Upper lobe of right lung (tissue), 1 donor: ENCODE data around the gene CD46. TPM values are rescaled to one million over a fixed set of nuclear protein-coding genes. Genes with fewer than 3 reads are reported as not detected.
"Not testable (repeated sequence)": the region's sequence is repeated elsewhere in the genome, so short reads cannot be mapped to it uniquely, and the experiment has no call there.

Experiments used
- ATAC-seq: fragments of 200-7000 bp; cut with Tn5 transposase; one replicate; pipeline ENCODE4 v1.9.1; 2020; ENCODE audit warnings: mild to moderate bottlenecking, moderate library complexity
- DNase-seq: peaks from one replicate; pipeline ENCODE4 v3.0.0-alpha.2; 2020
- H3K27ac ChIP-seq: fragments of 200-600 bp; one replicate; pipeline ENCODE4 v1.8.0; 2022
- H3K27me3 ChIP-seq: fragments of 200-600 bp; one replicate; pipeline ENCODE4 v1.8.0; 2022; ENCODE audit warnings: mild to moderate bottlenecking
- H3K36me3 ChIP-seq: fragments of 200-600 bp; one replicate; pipeline ENCODE4 v1.8.0; 2022
- H3K4me1 ChIP-seq: fragments of 200-600 bp; one replicate; pipeline ENCODE4 v1.8.0; 2022
- H3K4me3 ChIP-seq: fragments of 200-600 bp; one replicate; pipeline ENCODE4 v1.8.0; 2022; ENCODE audit warnings: mild to moderate bottlenecking
- H3K9me3 ChIP-seq: fragments of 200-600 bp; one replicate; pipeline ENCODE4 v1.8.0; 2022
- CTCF ChIP-seq: fragments of 200-600 bp; IDR thresholded peaks from one replicate; pipeline ENCODE4 v1.8.0; 2022; ENCODE audit warnings: antibody characterized with exemption
- intact Hi-C: fragments of 100-400 bp; cut with DNase I; formaldehyde crosslinking; loops from one replicate; pipeline ENCODE4 v1.11.0; 2022
- total RNA-seq: library from RNA; stranded (reverse); fragmentation: NEBNext Ultra II Directional; extraction: Animal tissue kit (Norgen Biotek cat#: 25700); gene quantifications from one replicate; pipeline ENCODE4 v1.2.1, GENCODE V29; 2021
- donor health status: DM: no; HTN: yes; CAD: no; lungs with severe emphysema.

Gene CD46
- total RNA-seq, 1 donor from 2014 or later: 335 TPM

- DNase-seq: no peak
Measured at GRCh38 chr1:207750631-207751305, 1.1 kb upstream of the CD46 start.

GRCh38 chr1:207751463-207751789, 428 bp upstream of the CD46 start:
- DNase-seq, H3K36me3 ChIP-seq, intact Hi-C loops, H3K27me3 ChIP-seq, H3K9me3 ChIP-seq, ATAC-seq: not testable (repeated sequence)
- Histone ChIP-seq H3K4me3 (peak overlapping the region; percentile 93), H3K4me1 (peaks cover 59% of the 10 kb centered on the region), H3K27ac (peak overlapping the region; percentile 94)

More at GRCh38 chr1:207750631-207751305, 1.1 kb upstream of the CD46 start:
- TF ChIP-seq CTCF: no peak
- Histone ChIP-seq H3K4me3 (peak overlapping the region; percentile 93), H3K27me3 (no peaks in the 10 kb centered on the region), H3K27ac (peak overlapping the region; percentile 94), H3K36me3 (no peaks in the 10 kb centered on the region), H3K9me3 (no peaks in the 10 kb centered on the region), H3K4me1 (peaks cover 53% of the 10 kb centered on the region)
- intact Hi-C loops: no loop called here
- ATAC-seq: no peak

- peaks cover 7% of the 10 kb centered on the region for H3K36me3 ChIP-seq
- no peaks in the 10 kb centered on the region for H3K9me3 ChIP-seq
- no peaks in the 10 kb centered on the region for H3K27me3 ChIP-seq
- peak overlapping the region; percentile 94 for H3K27ac ChIP-seq
- TF ChIP-seq CTCF: no peak
- DNase-seq (peak; percentile 80), ATAC-seq (peak; percentile 63)
- intact Hi-C loops: no loop called here
- peak overlapping the region; percentile 93 for H3K4me3 ChIP-seq
- H3K4me1 ChIP-seq: peaks cover 64% of the 10 kb centered on the region
Measured at GRCh38 chr1:207752456-207752998, 673 bp downstream of the CD46 start.

- DNase-seq (no peak), ATAC-seq (no peak)
- Histone ChIP-seq H3K27me3 (no peaks in the 10 kb centered on the region), H3K9me3 (no peaks in the 10 kb centered on the region), H3K36me3 (peaks cover 17% of the 10 kb centered on the region), H3K4me3 (peak overlapping the region; percentile 93), H3K27ac (no peak overlapping the region), H3K4me1 (peaks cover 64% of the 10 kb centered on the region)
- intact Hi-C loops: no loop called here
- no peak for TF ChIP-seq CTCF
Measured at GRCh38 chr1:207753611-207754010, 1.8 kb downstream of the CD46 start.

- ATAC-seq: no peak
- intact Hi-C loops: no loop called here
- Histone ChIP-seq H3K4me3 (peak overlapping the region; percentile 93), H3K4me1 (peaks cover 63% of the 10 kb centered on the region), H3K27me3 (no peaks in the 10 kb centered on the region), H3K36me3 (peaks cover 21% of the 10 kb centered on the region), H3K27ac (no peak overlapping the region), H3K9me3 (no peaks in the 10 kb centered on the region)
- TF ChIP-seq CTCF: no peak
- no peak for DNase-seq
Measured at GRCh38 chr1:207754011-207754410, 2.2 kb downstream of the CD46 start.

GRCh38 chr1:207754974-207755700, 3.3 kb downstream of the CD46 start:
- no peaks in the 10 kb centered on the region for H3K27me3 ChIP-seq
- no peaks in the 10 kb centered on the region for H3K9me3 ChIP-seq
- peaks cover 33% of the 10 kb centered on the region for H3K36me3 ChIP-seq
- TF ChIP-seq CTCF: no peak
- peak overlapping the region; percentile 93 for H3K4me3 ChIP-seq
- peak overlapping the region; percentile 33 for H3K27ac ChIP-seq
- DNase-seq: no peak
- intact Hi-C loops: no loop called here
- peaks cover 51% of the 10 kb centered on the region for H3K4me1 ChIP-seq
- no peak for ATAC-seq
